HG02884 (cell line): ENCODE data around the gene PRAMEF1.
"Not testable (repeated sequence)": the region's sequence is repeated elsewhere in the genome, so short reads cannot be mapped to it uniquely, and the experiment has no call there.

Source experiments
- ATAC-seq: cut with Tn5 transposase; IDR thresholded peaks from one replicate; pipeline ENCODE4 v1.9.1; 2021; ENCODE audit warnings: mild to moderate bottlenecking, moderate library complexity; ENCODE audit not compliant: unreplicated experiment

Gene PRAMEF1

DNA sequence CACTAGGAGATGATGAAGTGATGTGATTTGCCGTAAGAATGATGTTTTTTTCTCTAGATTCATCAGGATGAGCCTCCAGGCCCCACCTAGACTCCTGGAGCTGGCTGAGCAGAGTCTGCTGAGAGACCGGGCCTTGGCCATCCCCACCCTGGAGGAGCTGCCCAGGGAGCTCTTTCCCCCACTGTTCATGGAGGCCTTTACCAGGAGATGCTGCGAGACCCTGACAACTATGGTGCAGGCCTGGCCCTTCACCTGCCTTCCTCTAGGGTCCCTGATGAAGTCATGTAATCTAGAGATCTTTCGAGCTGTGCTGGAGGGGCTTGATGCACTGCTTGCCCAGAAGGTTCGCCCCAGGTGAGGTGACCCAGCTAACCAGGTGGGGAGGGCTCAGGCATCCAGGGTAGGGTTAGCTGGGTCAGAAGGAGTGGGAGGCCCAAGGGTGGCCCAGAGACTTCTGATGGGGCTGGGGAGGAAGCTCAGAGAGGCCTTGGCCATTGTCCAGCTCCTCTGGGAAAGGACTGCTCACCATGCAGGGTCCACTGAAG, 16.3 kb upstream of the PRAMEF1 start:
- no peak for ATAC-seq

DNA sequence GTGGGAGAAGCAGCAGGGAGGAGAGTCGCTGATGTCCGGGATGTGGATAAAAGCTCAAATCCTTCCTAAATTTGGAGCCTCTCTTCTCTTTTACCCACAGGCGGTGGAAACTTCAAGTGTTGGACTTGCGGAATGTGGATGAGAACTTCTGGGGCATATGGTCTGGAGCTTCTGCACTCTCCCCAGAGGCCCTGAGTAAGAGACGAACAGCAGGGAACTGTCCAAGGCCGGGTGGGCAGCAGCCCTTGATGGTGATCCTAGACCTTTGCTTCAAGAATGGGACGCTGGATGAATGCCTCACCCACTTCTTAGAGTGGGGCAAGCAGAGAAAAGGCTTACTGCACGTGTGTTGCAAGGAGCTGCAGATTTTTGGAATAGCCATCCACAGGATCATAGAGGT, 15.8 kb upstream of the PRAMEF1 start:
- no peak for ATAC-seq

DNA sequence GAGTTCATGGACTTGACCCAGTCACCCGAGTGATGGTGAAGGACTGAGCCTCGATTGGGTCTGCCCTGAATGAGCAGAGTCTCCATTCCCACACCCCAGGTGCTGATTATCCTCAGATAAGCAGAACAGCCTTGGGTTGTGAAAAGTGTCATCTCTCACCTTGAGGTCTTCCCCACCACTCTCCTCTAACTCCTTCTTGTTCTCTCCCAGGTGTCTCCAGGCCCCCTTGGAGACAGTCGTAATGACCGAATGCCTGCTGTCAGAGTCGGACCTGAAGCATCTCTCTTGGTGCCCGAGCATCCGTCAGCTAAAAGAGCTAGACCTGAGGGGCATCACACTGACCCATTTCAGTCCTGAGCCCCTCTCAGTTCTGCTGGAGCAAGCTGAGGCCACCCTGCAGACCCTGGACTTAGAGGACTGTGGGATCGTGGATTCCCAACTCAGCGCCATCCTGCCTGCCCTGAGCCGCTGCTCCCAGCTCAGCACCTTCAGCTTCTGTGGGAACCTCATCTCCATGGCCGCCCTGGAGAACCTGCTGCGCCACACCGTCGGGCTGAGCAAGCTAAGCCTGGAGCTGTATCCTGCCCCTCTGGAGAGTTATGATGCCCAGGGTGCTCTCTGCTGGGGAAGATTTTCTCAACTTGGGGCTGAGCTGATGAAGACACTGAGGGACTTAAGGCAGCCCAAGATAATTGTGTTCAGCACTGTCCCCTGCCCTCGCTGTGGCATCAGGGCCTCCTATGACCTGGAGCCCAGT, 14.2 kb upstream of the PRAMEF1 start:
- ATAC-seq, result no peak

DNA sequence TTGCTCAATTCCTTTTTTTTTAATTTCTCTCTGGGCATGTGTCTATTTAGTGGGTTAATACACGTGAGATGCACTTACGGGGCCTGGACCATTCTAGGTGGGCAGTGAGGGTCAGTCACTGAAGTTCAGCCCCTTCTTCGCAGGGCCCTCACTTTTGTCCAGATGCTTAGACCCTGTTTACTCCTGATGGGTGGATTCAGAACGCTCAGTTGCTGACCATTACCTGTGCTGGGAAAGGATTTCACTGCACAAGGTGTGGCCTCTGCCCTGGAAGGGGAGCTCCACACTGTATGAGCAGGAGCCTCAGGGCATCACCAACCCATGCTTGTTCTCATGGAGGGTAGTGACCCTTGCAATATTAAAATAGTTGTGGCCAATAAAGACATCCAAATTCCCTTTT, 13.1 kb upstream of the PRAMEF1 start:
- ATAC-seq, result no peak

DNA sequence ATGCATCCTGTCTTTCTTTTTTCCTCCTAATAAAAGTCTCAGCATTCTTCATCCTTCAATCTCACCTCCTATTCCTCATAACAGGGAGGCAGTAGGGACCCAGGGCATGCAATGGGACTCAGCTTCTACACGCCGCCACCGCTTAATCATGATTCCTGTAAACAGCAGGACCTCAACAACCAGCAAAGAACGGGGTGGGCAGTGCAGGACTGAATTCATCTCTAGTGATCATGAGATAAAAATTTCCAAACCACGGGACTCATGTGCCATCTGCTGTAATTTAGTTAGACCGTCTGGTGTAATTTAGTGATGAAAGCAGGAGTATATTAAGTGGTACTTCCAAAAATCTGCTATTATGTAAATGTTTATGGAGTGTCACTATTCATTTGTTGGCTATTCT, 12.3 kb upstream of the PRAMEF1 start:
- ATAC-seq, result no peak

DNA sequence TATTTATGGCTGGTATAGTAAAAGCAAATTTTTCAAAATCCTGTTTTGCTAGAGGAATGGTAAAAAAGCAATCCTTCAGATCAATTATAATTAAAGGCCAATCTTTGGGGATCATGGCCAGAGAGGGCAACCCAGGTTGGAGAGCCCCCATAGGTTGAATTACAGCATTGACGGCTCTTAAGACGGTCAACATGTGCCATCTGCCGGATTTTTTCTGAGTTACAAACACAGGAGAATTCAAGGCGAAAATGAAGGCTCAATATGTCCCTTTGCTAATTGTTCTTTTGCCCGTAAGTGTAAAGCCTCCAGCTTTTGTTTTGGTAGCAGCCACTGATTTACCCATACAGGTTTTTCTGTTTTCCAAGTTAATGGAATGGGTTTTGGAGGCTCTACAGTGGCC, 9.7 kb upstream of the PRAMEF1 start:
- not testable (repeated sequence) for ATAC-seq

DNA sequence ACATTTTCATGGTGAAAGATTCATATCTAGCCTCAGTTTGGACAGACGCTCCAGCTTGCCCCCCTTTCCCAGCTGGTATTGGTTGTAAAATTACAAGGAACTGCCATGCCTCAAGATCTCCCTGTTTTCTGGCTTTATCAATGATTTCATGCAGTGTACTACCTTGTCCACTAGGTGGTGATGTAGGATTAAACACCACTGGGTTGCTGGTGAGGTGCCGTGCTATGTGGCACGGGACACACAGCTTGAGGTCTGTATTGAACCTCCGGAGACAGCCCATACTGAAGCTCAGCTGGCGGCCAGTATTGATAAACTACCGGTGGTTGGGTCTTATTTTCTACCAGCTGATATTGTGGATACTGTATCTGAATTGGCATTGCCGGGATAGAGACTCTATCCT, 7.4 kb upstream of the PRAMEF1 start:
- not testable (repeated sequence) for ATAC-seq

DNA sequence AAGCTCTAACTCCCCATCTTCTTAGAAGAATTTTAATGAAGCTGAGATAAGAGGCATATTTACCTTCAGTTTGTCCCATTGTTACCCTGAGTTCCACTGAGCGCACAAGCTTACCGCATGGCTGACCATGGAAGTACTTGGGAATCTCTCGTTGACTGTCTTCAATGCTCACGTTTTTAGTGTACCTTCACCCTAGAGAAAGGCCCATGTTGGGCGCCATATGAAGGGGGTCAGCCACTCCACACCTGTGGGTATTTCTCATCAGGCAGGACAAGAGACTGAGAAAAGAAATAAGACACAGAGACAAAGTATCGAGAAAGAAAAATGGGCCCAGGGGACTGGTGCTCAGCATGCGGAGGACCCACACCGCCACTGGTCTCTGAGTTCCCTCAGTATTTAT, 6.5 kb upstream of the PRAMEF1 start:
- ATAC-seq, result not testable (repeated sequence)

DNA sequence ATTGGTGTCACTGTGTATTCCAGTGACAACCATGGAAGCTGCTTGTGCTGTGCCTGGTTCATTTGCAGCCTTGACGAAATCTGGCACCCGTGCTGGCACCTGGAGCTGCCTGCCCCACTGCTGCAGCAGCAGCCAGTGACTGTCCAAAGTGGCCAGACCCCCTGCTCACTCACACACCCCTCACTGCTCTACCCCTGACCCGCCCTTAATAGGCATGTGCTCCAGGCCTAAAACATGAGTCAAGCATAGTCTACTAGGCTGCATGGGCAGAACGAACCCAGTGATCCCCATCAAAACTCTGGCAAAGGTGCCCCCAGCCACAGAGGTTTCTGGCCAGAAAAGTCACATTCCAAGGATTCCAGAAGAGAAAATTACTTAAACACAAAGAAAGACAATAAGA, 7.7 kb downstream of the PRAMEF1 start:
- ATAC-seq, result no peak

DNA sequence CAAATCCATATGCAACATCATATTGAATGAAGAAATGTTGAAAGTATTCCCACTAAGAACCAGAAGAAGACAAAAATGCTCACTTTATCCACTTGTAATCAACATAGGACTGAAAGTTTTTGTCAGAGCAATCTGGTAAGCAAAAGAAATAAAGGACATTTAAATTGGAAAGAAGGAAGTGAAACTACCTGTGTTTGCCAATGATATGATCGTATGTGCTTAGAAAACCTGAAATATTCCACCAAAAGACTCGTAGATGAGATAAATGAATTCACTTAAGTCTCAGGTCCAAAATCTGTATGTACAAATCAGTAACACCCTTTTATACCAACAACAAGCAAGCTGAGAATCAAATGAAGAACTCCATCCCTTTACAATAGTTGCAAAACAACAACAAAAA, 8.5 kb downstream of the PRAMEF1 start:
- no peak for ATAC-seq

DNA sequence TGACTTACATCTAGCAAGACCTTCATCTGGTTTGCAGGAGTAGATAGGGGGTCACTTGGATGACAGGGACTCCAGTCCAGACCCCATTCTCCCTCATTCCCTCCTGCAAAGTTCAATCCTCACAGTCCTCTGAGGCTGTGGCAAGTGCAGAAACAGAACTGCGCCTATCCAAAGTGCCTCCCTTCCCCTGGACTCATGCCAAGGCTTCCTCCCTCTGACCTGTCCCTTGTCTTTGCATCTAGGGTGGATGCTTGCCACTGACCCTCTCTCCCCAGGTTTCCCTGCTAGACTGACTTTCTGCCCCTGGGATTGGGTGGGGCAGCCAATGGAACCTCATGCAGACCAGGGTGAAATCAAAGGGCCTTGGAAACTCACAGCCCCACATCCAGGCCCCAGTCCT, 18.7 kb downstream of the PRAMEF1 start:
- ATAC-seq, result no peak

DNA sequence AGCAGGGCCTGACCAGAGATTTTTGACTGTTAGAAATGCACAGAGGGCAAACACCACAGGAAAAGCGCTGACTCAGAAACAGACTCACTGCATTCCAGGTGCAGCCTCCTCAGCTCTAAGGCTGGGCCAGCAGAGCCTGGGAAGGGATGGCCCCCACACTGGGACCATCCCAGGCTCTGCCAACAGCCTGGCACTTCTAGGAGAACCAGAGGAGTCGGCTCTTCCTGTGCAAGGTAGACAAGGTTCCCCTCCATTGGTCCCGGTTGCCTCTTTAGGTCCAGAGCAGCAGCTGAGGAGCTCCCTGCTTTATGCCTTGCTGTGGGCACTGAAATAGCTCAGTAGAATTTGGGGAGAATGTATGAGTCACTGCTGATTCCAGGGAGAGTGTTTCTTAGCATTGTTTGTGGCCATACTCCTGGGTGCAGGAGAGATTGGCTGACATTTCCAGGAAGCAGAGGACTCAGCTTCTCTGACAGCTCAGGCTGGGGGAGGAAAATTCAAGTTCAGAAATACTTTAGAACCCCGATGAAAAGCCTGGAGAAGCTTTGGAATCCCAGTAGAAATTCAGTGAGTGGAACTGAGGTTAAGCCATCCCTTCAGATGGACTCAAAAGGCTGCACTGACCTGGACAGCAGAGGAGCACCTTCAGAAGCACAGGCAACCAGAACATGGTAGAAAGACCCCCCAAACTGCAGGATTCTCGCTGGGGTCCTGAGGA, 19.7 kb downstream of the PRAMEF1 start:
- no peak for ATAC-seq

DNA sequence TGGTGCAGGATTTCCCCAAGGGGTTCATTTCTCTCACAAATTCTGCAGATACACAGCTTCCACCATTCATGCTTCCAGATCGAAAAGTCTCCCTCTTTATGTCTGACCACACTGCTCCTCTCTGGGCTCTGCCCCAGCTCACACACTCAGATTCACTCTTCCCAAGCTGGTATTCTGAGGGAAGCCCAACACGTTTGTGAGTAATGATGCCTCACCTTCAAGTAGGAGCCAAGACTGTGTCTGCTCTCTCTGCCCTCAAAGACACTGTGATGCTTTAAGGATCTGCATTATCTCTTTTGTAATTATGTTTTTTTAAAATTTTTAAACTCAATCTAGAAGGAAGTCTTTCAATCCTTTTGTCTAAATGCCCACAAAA, 20.2 kb downstream of the PRAMEF1 start:
- no peak for ATAC-seq

DNA sequence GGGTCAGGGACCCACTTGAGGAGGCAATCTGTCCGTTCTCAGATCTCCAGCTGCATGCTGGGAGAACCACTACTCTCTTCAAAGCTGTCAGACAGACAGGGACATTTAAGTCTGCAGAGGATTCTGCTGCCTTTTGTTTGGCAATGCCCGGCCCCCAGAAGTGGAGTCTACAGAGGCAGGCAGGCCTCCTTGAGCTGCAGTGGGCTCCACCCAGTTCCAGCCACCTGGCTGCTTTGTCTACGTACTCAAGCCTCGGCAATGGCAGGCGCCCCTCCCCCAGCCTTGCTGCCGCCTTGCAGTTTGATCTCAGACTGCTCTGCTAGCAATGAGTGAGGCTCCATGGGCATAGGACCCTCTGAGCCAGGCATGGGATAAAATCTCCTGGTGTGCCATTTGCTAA, 27.9 kb downstream of the PRAMEF1 start:
- not testable (repeated sequence) for ATAC-seq

DNA sequence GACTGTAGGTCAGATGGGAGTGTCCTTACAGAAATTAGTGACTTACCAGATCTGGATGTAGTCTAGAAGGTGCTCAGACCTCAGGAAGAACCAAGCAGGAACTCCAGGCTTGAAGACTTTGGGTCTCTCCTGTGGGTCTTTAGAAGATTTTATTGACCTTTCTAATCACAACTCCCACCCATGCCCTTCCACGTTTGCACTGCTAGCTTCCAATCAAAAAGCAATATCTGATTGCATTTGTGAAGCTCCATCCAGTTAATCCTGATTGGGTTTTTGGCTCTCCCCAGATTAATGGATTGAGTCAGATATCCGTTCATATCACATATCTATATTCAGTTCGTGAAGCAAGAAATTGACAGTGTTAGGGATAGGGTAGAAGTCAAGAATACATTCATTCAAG, 40.1 kb downstream of the PRAMEF1 start, which contains the start of gene PRAMEF11:
Gene PRAMEF11, minus strand, starts transcription at position 101 of the 400 bp plus-strand sequence. CDS start 2,621 bp downstream, outside the sequence.
- ATAC-seq, result not testable (repeated sequence)

DNA sequence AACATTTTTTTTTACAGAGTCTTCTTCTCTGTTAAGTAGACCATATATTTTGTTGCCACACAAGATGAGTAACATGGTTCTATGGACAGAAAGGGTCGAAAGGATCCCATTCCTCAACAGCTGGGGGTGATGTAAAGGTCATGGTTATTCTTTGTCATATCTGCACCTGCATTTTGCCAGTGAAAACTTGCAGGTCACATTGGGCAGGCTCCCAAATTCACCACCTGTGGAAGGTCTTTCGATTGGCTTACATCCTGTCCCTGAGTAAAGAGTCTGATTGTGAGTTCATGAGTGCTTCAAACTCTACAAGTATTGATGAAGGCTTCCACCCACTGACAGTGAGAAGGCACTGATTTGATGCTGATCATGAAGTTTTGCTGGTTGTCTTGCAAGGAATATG, 42.1 kb downstream of the PRAMEF1 start:
- ATAC-seq, result not testable (repeated sequence)
